ENCODE results near the gene TRIM28. TPM values are rescaled to one million over a fixed set of nuclear protein-coding genes. Genes with fewer than 3 reads are reported as not detected.

The TRIM28 gene
- total RNA-seq, 1 experiment from 2014 or later, result 2,010 TPM

GRCh38 chr19:58547323-58548312 lies 3.8 kb downstream of the TRIM28 start:
- DNase-seq (ENCODE audit: low read depth), result no peak

GRCh38 chr19:58548859-58549663 lies 5.2 kb downstream of the TRIM28 start:
- DNase-seq (ENCODE audit: low read depth), result no peak

GRCh38 chr19:58549664-58550361 lies 5.9 kb downstream of the TRIM28 start:
- DNase-seq (ENCODE audit: low read depth), result no peak

GRCh38 chr19:58550362-58551122 lies 6.7 kb downstream of the TRIM28 start:
- no peak for DNase-seq (ENCODE audit: low read depth)

- no peak for DNase-seq (ENCODE audit: low read depth)
Observed at GRCh38 chr19:58551123-58551497, 7.2 kb downstream of the TRIM28 start.

GRCh38 chr19:58551577-58552471 lies 8.0 kb downstream of the TRIM28 start:
- no peak for DNase-seq (ENCODE audit: low read depth)

GRCh38 chr19:58552655-58553054 lies 8.8 kb downstream of the TRIM28 start:
- DNase-seq (ENCODE audit: low read depth), result no peak

- DNase-seq (ENCODE audit: low read depth), result no peak
Observed at GRCh38 chr19:58553799-58554493, 10.1 kb downstream of the TRIM28 start.

GRCh38 chr19:58554494-58555368 lies 10.9 kb downstream of the TRIM28 start, which contains the start of gene CHMP2A:
Gene CHMP2A (minus strand): TSS chr19:58555105. CDS start chr19:58554212, 893 bp downstream.
- DNase-seq (ENCODE audit: low read depth), result peak; percentile 96

GRCh38 chr19:58555369-58555885 lies 11.6 kb downstream of the TRIM28 start:
- no peak for DNase-seq (ENCODE audit: low read depth)

GRCh38 chr19:58555920-58556621 lies 12.2 kb downstream of the TRIM28 start:
- no peak for DNase-seq (ENCODE audit: low read depth)

GRCh38 chr19:58556622-58557220 lies 12.9 kb downstream of the TRIM28 start:
- no peak for DNase-seq (ENCODE audit: low read depth)

GRCh38 chr19:58557221-58558065 lies 13.6 kb downstream of the TRIM28 start:
- DNase-seq (ENCODE audit: low read depth), result no peak

GRCh38 chr19:58558066-58558622 lies 14.3 kb downstream of the TRIM28 start, which contains the start of gene UBE2M:
Gene UBE2M (minus strand): TSS chr19:58558611. CDS start chr19:58558381, 230 bp downstream.
- no peak for DNase-seq (ENCODE audit: low read depth)

GRCh38 chr19:58558623-58559274 lies 14.9 kb downstream of the TRIM28 start:
- peak; percentile 97 for DNase-seq (ENCODE audit: low read depth)

Data from HT1080 (cell line).